Measurements from ENCODE around the gene CUL3.
A peak's percentile ranks its signal among the peaks of the same experiment; 100 is the strongest.

CUL3 gene

GRCh38 chr2:224466304-224466895, 118.8 kb downstream of the CUL3 start:
- no peak for DNase-seq

- no peak for DNase-seq
Measured at GRCh38 chr2:224461391-224461790, 123.8 kb downstream of the CUL3 start.

GRCh38 chr2:224457408-224458096, 127.6 kb downstream of the CUL3 start:
- no peak for DNase-seq

- no peak for DNase-seq
Measured at GRCh38 chr2:224453892-224454291, 131.3 kb downstream of the CUL3 start.

- no peak for DNase-seq
Measured at GRCh38 chr2:224449212-224450147, 135.7 kb downstream of the CUL3 start.

GRCh38 chr2:224448236-224448635, 136.9 kb downstream of the CUL3 start:
- no peak for DNase-seq

- DNase-seq: no peak
Measured at GRCh38 chr2:224444783-224445182, 140.4 kb downstream of the CUL3 start.

GRCh38 chr2:224444021-224444420, 141.1 kb downstream of the CUL3 start:
- no peak for DNase-seq

- DNase-seq: peak in 1 of 2 experiments; percentile 7
Measured at GRCh38 chr2:224442071-224442967, 142.8 kb downstream of the CUL3 start.

- no peak for DNase-seq
Measured at GRCh38 chr2:224440988-224441387, 144.2 kb downstream of the CUL3 start.

- no peak for DNase-seq
Measured at GRCh38 chr2:224438726-224439125, 146.4 kb downstream of the CUL3 start.

GRCh38 chr2:224436634-224437033, 148.5 kb downstream of the CUL3 start:
- no peak for DNase-seq

GRCh38 chr2:224434618-224435017, 150.5 kb downstream of the CUL3 start:
- DNase-seq: no peak

GRCh38 chr2:224433442-224433841, 151.7 kb downstream of the CUL3 start:
- DNase-seq: no peak

GRCh38 chr2:224432003-224432579, 153.1 kb downstream of the CUL3 start:
- no peak for DNase-seq

GRCh38 chr2:224429441-224429810, 155.7 kb downstream of the CUL3 start:
- DNase-seq: no peak

GRCh38 chr2:224428787-224429440, 156.2 kb downstream of the CUL3 start:
- DNase-seq: no peak

- no peak for DNase-seq
Measured at GRCh38 chr2:224427471-224427870, 157.7 kb downstream of the CUL3 start.

- no peak for DNase-seq
Measured at GRCh38 chr2:224426656-224427055, 158.5 kb downstream of the CUL3 start.

GRCh38 chr2:224421065-224421464, 164.1 kb downstream of the CUL3 start:
- DNase-seq: no peak
